Activated CD4-positive, alpha-beta T cell treated with anti-CD3 and anti-CD28 coated beads, Interleukin-2, amount 50 U/mL, for 16 hours (primary cell): Measurements from ENCODE around the gene GPR155.
A peak's percentile ranks its signal among the peaks of the same experiment; 100 is the strongest.
"Not testable (repeated sequence)": the region's sequence is repeated elsewhere in the genome, so short reads cannot be mapped to it uniquely, and the experiment has no call there.

ENCODE experiments used
- DNase-seq: peaks from one replicate; pipeline ENCODE4 v3.0.0-alpha.2; 2020

GPR155 gene

GRCh38 chr2:174431902-174432301 lies 54.9 kb downstream of the GPR155 start:
- no peak for DNase-seq

GRCh38 chr2:174430066-174430465 lies 56.8 kb downstream of the GPR155 start:
- no peak for DNase-seq

- DNase-seq: no peak
Measured at GRCh38 chr2:174428214-174428613, 58.6 kb downstream of the GPR155 start.

GRCh38 chr2:174412256-174412655 lies 74.6 kb downstream of the GPR155 start:
- no peak for DNase-seq

GRCh38 chr2:174410039-174410438 lies 76.8 kb downstream of the GPR155 start:
- DNase-seq: not testable (repeated sequence)

GRCh38 chr2:174403628-174404027 lies 83.2 kb downstream of the GPR155 start:
- DNase-seq: no peak

- no peak for DNase-seq
Measured at GRCh38 chr2:174400853-174401252, 86.0 kb downstream of the GPR155 start.

GRCh38 chr2:174399171-174399570 lies 87.7 kb downstream of the GPR155 start:
- DNase-seq: no peak

GRCh38 chr2:174397773-174398172 lies 89.1 kb downstream of the GPR155 start:
- no peak for DNase-seq

- DNase-seq: no peak
Measured at GRCh38 chr2:174395969-174396630, 90.7 kb downstream of the GPR155 start.

GRCh38 chr2:174395284-174395968 lies 91.4 kb downstream of the GPR155 start, which contains the start of gene SCRN3:
Gene SCRN3 (plus strand): TSS chr2:174395730. CDS start chr2:174398284, 2,554 bp downstream.
- DNase-seq: peak; percentile 82

GRCh38 chr2:174392706-174393105 lies 94.1 kb downstream of the GPR155 start:
- DNase-seq: no peak

- DNase-seq: not testable (repeated sequence)
Measured at GRCh38 chr2:174390303-174390702, 96.5 kb downstream of the GPR155 start.

- DNase-seq: no peak
Measured at GRCh38 chr2:174389542-174389941, 97.3 kb downstream of the GPR155 start.

GRCh38 chr2:174388706-174389105 lies 98.1 kb downstream of the GPR155 start:
- DNase-seq: not testable (repeated sequence)

GRCh38 chr2:174385201-174385600 lies 101.6 kb downstream of the GPR155 start:
- DNase-seq: no peak

- DNase-seq: no peak
Measured at GRCh38 chr2:174383796-174384195, 103.0 kb downstream of the GPR155 start.
